Heart left ventricle (tissue), 13 donors: ENCODE data around the gene PARP8.

ENCODE experiments used
- POLR2A ChIP-seq, 2 donors: fragments of 450-650 bp; IDR thresholded peaks; one replicate each; pipeline ENCODE4 v1.6.1; 2017; ENCODE audit warnings: antibody characterized with exemption in 2 of 2, mild to moderate bottlenecking in 2 of 2, moderate library complexity in 2 of 2
- TF ChIP-seq, protein P1 (sequence below), 12 donors: fragments of 200-600 bp; sonication (generic) in 4 of 12; IDR thresholded peaks; one replicate each; pipeline versions ENCODE4 v1.5.0 to v1.8.0; 2018 to 2022; ENCODE audit warnings: antibody characterized with exemption in 12 of 12, mild to moderate bottlenecking in 5 of 12
- donor health status: ischemic (EF 13 %, LVEDD 7.1; RV severe dilation, severe dysfunction).
- donor health status: DM: no; HTN: yes; CAD: no.
- donor health status: DM: no; HTN: no; CAD: no.
- donor health status: ischemic (EF 25% LVEDD 6.9; RV normal size, moderate dysfunction).
- donor health status: ischemic (EF 25% LVEDD 5.7; RV mildly dilated, moderate dysfunction).
- donor health status: ischemic (EF 35%, LVEDD 5.7; RV mildly dilated, moderate dysfunction).
- donor health status: nonischemic (EF 11% LVEDD 7.7; RV severe dilation, severe dysfunction).
- donor health status: DM: yes; HTN: yes; CAD: no.
- donor health status: PGD.
- donor health status: ischemic (EF 29% LVEDD 5.4; RV normal size, mild dysfunction).
- donor health status: nonischemic (EF 23%, LVEDD 6.1; RV moderate dilation, normal function).

DNA sequence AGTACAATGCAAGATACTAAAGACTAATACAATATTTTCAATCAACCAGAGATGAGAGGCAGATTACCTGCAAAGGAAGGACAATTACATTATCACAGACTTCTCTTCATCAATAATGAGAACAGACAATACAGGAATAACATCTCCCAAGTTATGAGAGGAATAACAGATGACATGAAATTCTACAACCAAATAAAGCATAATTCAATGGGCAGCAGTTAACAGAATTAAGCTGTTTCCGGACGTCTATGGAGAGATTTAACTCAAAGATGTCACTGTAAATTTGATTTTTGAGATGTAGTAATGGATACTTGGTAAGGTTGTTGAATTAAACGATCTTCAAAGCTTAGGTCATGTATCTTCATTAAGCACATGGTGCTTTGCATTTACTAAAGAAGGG, 19.8 kb upstream of the PARP8 start:
- TF ChIP-seq, protein P1, sequence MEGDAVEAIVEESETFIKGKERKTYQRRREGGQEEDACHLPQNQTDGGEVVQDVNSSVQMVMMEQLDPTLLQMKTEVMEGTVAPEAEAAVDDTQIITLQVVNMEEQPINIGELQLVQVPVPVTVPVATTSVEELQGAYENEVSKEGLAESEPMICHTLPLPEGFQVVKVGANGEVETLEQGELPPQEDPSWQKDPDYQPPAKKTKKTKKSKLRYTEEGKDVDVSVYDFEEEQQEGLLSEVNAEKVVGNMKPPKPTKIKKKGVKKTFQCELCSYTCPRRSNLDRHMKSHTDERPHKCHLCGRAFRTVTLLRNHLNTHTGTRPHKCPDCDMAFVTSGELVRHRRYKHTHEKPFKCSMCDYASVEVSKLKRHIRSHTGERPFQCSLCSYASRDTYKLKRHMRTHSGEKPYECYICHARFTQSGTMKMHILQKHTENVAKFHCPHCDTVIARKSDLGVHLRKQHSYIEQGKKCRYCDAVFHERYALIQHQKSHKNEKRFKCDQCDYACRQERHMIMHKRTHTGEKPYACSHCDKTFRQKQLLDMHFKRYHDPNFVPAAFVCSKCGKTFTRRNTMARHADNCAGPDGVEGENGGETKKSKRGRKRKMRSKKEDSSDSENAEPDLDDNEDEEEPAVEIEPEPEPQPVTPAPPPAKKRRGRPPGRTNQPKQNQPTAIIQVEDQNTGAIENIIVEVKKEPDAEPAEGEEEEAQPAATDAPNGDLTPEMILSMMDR (IDR thresholded peaks at IDR 0.05): no peak
- TF ChIP-seq POLR2A (IDR thresholded peaks at IDR 0.05): no peak
